Mucosa of descending colon (tissue), 3 donors: Measurements from ENCODE around the gene TMEM121. TPM values are rescaled to one million over a fixed set of nuclear protein-coding genes. Genes with fewer than 3 reads are reported as not detected.
A peak's percentile ranks its signal among the peaks of the same experiment; 100 is the strongest.

ENCODE experiments used
- ATAC-seq: fragments of 200-7000 bp; cut with Tn5 transposase; one replicate; pipeline ENCODE4 v1.9.1; 2020; ENCODE audit warnings: mild to moderate bottlenecking, moderate library complexity
- DNase-seq, 3 donors: peaks; one replicate each; pipeline ENCODE4 v3.0.0-alpha.2; 2020
- H3K36me3 ChIP-seq: fragments of 200-600 bp; one replicate; pipeline ENCODE4 v1.8.0; 2021; ENCODE audit warnings: low read depth, mild to moderate bottlenecking
- H3K4me1 ChIP-seq: fragments of 200-600 bp; one replicate; pipeline ENCODE4 v1.8.0; 2021; ENCODE audit warnings: low read depth, mild to moderate bottlenecking
- H3K4me3 ChIP-seq: fragments of 200-600 bp; one replicate; pipeline ENCODE4 v1.8.0; 2021; ENCODE audit warnings: mild to moderate bottlenecking
- H3K9me3 ChIP-seq: fragments of 200-600 bp; one replicate; pipeline ENCODE4 v1.8.0; 2021; ENCODE audit warnings: mild to moderate bottlenecking
- CTCF ChIP-seq: fragments of 200-600 bp; IDR thresholded peaks from one replicate; pipeline ENCODE4 v1.8.0; 2022; ENCODE audit warnings: antibody characterized with exemption, mild to moderate bottlenecking
- intact Hi-C, 2 donors: fragments of 100-400 bp; cut with DNase I in 1 of 2; cut with micrococcal nuclease in 1 of 2; formaldehyde crosslinking; loops; one replicate each; pipeline versions ENCODE4 v1.11.0 to v1.11.1; 2022; cut with DNase I, micrococcal nuclease
- total RNA-seq, 3 donors: library from RNA; stranded (reverse); fragmentation: NEBNext Ultra II Directional in 2 of 3; extraction: Animal tissue kit (Norgen Biotek cat#: 25700) in 2 of 3; gene quantifications; one replicate each; pipeline versions ENCODE4 v1.2.1 to v1.2.4, GENCODE V29; 2021 to 2023
- donor health status: DM: no; HTN: no; CAD: no; lungs with moderate emphysema.
- donor health status: DM: no; HTN: no; CAD: no.
- donor health status: DM: no; HTN: yes; CAD: no.

TMEM121 gene
- total RNA-seq, 3 donors from 2014 or later: 0.38 to 4.0 (median 1.0) TPM

DNA sequence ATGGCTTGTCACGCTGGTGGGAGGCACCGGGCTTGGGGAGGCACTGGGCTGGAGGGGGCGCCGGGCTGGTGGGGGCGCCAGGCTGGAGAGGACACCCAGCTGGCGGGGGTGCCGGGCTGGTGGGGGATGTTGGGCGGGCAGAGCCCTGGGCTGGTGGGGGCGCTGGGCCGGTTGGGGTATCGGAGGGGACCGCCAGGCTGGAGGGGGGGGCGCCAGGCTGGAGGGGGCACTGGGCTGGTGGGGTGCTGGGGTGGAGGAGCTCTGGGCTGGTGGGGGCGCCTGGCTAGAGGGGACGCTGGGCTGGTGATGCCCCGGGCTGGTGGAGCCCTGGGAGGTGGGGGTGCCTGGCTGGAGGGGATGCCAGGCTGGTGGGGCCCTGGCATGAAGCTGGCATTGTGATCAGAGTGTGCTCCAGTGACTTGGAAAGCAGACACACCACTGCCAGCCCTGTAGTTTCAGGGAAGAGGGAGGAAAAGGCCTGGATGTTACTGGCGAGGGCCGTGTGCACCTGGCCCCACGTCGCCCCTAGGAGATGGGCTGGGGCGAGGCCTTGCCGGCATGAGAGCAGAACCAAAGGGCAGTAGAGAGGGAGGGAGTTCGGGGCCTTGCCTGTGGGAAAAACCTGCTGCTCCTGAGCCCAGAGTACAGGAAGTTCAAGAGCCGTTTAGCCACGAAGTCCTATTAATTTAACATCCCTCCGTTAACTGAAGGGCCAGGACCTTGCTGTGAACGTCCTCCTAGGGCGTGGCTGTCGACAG lies 22.3 kb upstream of the TMEM121 start:
- intact Hi-C loops: no loop called here
- no peak for ATAC-seq
- no peak for TF ChIP-seq CTCF

DNA sequence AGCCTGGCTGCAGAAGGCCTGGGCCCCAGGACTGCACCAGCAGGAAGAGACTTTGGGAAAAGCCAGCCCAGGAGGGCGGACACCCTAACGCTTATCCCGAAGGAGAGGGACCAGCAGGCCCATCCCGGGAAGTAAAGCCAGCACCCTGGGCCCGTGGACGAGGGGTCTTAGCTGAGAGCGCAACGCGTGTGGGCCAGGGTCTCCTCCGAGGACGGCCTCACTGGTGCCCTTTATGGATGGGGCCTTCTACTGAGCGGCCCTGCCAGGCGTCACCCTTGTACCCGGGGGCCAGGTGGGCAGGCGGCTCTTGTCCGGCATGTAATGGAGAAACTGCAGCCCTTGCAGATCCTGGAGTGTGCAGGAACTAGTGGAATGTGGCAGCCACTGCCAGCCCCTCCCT lies 21.3 kb upstream of the TMEM121 start:
- DNase-seq: peak in 2 of 3 donors; percentile 7 to 43
- Histone ChIP-seq H3K9me3 (no peaks in the 10 kb centered on the region), H3K36me3 (no peaks in the 10 kb centered on the region), H3K4me1 (no peaks in the 10 kb centered on the region), H3K4me3 (no peak overlapping the region)
- TF ChIP-seq CTCF: no peak
- intact Hi-C loops: no loop called here
- no peak for ATAC-seq

More for the DNA sequence above, 22.3 kb upstream of the TMEM121 start:
- H3K4me1 ChIP-seq: no peaks in the 10 kb centered on the region
- peak in 2 of 3 donors; percentile 9 to 50 for DNase-seq
- H3K36me3 ChIP-seq: no peaks in the 10 kb centered on the region
- no peak overlapping the region for H3K4me3 ChIP-seq
- no peaks in the 10 kb centered on the region for H3K9me3 ChIP-seq

GRCh38 chr14:105507247-105507646 lies 19.1 kb upstream of the TMEM121 start:
- TF ChIP-seq CTCF: no peak
- DNase-seq (peak in 2 of 3 donors; percentile 11 to 19), ATAC-seq (no peak)
- no peaks in the 10 kb centered on the region for H3K9me3 ChIP-seq
- intact Hi-C loops: no loop called here
- no peaks in the 10 kb centered on the region for H3K4me1 ChIP-seq
- H3K4me3 ChIP-seq: no peak overlapping the region
- H3K36me3 ChIP-seq: no peaks in the 10 kb centered on the region

GRCh38 chr14:105508069-105508468 lies 18.3 kb upstream of the TMEM121 start:
- peak in 2 of 3 donors; percentile 2 to 38 for DNase-seq
- Histone ChIP-seq H3K36me3 (no peaks in the 10 kb centered on the region), H3K4me1 (no peaks in the 10 kb centered on the region), H3K4me3 (no peak overlapping the region), H3K9me3 (no peaks in the 10 kb centered on the region)
- ATAC-seq: no peak
- intact Hi-C loops: no loop called here
- no peak for TF ChIP-seq CTCF

DNA sequence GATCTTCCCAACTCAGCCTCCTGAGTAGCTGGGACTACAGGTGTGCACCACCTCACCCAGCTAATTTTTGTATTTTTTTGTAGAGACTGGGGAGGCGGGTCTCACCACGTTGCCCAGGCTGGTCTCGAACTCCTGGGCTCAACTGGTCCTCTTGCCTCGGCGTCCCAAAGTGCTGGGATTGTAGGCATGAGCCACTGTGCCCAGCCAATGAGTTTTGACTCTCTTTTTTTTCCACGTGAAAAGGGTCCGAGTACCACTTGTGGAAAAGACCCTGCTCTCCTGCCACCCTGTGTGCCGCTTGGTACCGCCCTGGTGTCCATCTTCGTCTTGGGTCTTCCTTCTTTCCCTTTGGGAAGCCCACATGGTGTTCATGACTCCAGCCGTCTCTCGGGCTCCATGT lies 17.8 kb upstream of the TMEM121 start:
- no peaks in the 10 kb centered on the region for H3K36me3 ChIP-seq
- intact Hi-C loops: no loop called here
- no peak for ATAC-seq
- no peak overlapping the region for H3K4me3 ChIP-seq
- peak in 1 of 3 donors; percentile 19 for DNase-seq
- H3K4me1 ChIP-seq: no peaks in the 10 kb centered on the region
- no peaks in the 10 kb centered on the region for H3K9me3 ChIP-seq
- TF ChIP-seq CTCF: no peak
